ENCODE results near the gene KMT2B. TPM values are rescaled to one million over a fixed set of nuclear protein-coding genes. Genes with fewer than 3 reads are reported as not detected.
"Not testable (repeated sequence)": the region's sequence is repeated elsewhere in the genome, so short reads cannot be mapped to it uniquely, and the experiment has no call there.

The KMT2B gene
- total RNA-seq, 1 donor from 2014 or later = 25.5 TPM

DNA sequence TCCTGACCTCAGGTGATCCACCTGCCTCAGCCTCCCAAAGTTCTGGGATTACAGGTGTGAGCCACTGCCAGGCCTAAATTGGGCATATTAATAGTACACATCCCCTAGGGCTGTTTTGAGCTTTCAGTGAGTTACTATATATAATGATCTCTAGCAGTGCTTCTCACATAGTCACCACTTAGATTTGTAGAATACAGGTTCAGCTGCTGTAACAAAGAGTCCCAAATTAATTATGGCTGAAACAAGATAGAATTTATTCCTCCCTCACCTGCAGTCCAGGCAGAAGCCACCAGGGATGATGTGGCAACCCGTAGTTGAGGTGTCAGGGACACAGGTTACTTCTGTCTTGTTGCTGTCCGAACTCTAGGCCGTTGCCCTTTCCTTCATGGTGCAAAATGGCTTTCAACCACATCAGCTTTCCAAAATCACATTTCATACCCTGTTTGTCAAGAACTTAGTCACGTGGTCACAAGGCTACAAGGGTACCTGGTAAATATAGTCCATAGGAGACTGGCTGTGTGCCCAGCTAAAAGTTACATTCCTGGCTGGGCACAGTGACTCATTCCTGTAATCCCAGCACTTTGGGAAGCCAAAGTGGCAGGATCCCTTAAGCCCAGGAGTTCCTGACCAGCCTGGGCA lies 43.0 kb downstream of the KMT2B start:
- Histone ChIP-seq H3K9me3 (no peaks in the 10 kb centered on the region), H3K27ac (no peak overlapping the region), H3K4me1 (peaks cover 6 to 12% of the 10 kb centered on the region in 2 donors), H3K4me3 (no peak overlapping the region), H3K27me3 (no peaks in the 10 kb centered on the region), H3K36me3 (peaks cover 28 to 34% of the 10 kb centered on the region in 2 donors)
- no peak for DNase-seq (ENCODE audit: low spot score in 2 of 2)
- TF ChIP-seq, protein P1, sequence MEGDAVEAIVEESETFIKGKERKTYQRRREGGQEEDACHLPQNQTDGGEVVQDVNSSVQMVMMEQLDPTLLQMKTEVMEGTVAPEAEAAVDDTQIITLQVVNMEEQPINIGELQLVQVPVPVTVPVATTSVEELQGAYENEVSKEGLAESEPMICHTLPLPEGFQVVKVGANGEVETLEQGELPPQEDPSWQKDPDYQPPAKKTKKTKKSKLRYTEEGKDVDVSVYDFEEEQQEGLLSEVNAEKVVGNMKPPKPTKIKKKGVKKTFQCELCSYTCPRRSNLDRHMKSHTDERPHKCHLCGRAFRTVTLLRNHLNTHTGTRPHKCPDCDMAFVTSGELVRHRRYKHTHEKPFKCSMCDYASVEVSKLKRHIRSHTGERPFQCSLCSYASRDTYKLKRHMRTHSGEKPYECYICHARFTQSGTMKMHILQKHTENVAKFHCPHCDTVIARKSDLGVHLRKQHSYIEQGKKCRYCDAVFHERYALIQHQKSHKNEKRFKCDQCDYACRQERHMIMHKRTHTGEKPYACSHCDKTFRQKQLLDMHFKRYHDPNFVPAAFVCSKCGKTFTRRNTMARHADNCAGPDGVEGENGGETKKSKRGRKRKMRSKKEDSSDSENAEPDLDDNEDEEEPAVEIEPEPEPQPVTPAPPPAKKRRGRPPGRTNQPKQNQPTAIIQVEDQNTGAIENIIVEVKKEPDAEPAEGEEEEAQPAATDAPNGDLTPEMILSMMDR (IDR thresholded peaks at IDR 0.05) = no peak
- intact Hi-C loops (cut with DNase I) = no loop called here

DNA sequence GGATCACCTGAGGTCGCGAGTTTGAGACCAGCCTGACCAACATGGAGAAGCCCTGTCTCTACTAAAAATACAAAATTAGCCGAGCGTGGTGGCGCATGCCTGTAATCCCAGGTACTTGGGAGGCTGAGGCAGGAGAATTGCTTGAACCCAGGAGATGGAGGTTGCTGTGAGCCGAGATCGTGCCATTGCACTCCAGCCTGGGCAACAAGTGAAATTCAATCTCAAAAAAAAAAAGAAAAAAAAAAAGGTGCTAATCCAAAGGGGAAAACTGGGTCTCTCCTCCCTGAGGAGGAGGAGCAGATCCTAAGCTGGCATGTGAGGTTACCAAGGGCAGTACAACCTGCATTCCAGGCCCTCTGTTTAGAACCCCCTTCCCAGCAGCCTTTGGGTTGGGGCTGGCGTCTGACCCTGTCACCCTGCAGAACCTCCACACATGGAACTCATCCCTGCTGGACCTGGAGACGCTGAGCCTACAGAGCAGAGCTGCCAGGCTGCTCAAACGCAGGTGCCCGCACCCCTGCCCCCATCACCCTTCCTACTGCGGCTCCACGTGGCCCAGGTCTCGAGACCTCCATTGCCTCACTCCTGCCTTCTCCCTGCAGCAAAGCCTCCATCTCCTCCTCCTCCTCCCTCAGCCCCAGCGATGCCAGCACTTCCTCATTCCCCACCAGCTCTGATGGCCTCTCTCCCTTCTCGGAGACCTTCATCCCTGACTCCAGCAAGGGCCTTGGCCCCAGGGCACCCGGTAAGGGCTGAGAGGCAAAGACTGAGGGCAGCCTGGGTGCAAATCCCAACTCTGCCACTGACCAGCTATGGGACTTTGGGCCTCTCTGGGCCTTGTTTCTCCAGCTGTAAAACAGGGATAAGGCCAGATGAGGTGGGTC lies 46.9 kb downstream of the KMT2B start:
- intact Hi-C loops (cut with DNase I) = no loop called here
- DNase-seq (ENCODE audit: low spot score in 2 of 2) = no peak
- Histone ChIP-seq H3K27me3 (no peaks in the 10 kb centered on the region), H3K27ac (no peak overlapping the region), H3K4me3 (no peak overlapping the region), H3K9me3 (no peaks in the 10 kb centered on the region), H3K4me1 (no peaks in the 10 kb centered on the region), H3K36me3 (peaks cover 32 to 34% of the 10 kb centered on the region in 2 donors)
- TF ChIP-seq, protein P1 (IDR thresholded peaks at IDR 0.05) = no peak

DNA sequence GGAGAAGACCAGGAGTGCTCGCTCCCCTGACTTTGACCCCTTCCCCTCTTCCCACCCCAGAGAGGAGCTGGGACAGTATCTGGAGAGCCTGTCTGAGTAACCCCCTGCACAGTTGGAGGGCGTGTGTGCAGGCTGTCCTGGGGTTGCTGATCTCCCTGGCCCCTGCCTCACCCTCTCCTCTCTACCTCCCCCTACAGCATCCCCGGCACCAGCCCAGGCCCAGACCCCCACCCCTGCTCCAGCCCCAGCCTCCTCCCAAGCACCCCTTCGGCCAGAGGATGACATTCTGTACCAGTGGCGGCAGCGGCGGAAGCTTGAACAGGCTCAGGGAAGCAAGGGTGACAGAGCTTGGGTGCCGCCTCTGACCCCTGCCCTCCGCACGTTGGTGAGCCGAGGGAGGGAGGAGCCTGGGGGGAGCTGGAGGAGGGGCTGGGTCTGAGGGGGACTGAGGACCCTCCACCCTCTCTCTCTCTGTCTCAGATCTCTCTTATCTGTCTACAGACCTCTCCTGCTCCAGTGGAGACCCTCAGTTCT lies 48.8 kb downstream of the KMT2B start:
- TF ChIP-seq, protein P1 (IDR thresholded peaks at IDR 0.05) = no peak
- no peak for DNase-seq (ENCODE audit: low spot score in 2 of 2)
- Histone ChIP-seq H3K4me3 (no peak overlapping the region), H3K27me3 (no peaks in the 10 kb centered on the region), H3K4me1 (no peaks in the 10 kb centered on the region), H3K27ac (no peak overlapping the region), H3K36me3 (peaks cover 29 to 32% of the 10 kb centered on the region in 2 donors), H3K9me3 (no peaks in the 10 kb centered on the region)
- intact Hi-C loops (cut with DNase I) = no loop called here

DNA sequence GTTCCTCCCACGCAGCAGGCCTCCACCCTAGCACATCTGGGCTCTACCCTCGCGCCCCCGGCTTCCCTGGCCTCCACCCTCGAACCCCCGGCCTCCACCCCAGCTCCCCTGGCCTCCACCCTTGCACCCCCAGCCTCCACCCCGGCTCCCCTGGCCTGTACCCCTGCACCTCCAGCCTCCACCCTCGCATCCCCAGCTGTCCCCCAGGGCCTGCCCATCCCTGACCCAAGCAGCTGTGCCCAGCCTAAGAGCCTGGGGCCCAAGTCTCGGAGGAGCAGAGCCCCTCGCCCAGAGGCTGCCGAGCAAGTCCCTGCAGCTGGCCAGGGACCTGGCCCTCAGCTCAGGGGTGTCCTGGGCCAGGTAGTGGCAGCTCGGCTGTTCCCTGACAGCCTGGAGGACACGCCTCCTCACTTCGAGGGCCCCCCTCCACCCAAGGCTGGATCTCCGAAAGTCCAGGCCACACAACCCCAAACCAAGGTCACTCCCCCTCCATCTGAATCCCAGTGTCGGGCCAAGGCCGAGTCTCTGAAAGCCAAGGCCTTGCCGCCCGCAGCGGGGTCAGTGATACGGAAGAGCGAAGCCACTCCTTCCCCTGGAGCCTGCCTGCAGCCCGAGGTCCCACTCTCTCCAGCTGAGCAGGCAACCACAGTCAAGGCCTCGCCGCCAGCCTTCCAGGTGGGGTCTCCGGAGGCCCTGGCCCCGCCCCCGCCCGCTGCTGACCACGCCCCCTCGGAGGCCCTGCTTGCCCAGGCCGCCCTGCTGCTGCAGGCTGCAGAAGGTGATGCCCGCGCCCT lies 49.7 kb downstream of the KMT2B start:
- H3K4me1 ChIP-seq = no peaks in the 10 kb centered on the region

DNA sequence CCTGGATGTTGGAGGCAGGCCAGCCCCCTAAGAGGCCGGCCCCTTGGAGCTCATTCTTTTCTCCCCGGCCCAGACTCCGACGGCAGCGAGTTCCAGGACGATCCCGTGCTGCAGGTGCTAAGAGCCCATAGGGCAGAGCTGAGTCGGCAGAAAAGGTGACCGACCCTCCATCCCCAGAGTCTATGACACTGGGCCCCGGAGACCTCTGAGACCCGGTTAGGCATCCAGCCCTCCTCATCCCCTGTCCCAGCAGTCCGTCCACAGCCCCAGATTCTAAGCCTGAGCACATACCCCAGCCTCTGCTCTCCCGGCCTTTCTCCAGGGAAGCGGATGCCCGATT lies 50.2 kb downstream of the KMT2B start:
- DNase-seq (ENCODE audit: low spot score in 2 of 2) = no peak
- H3K4me1 ChIP-seq = no peaks in the 10 kb centered on the region
- H3K9me3 ChIP-seq = no peaks in the 10 kb centered on the region
- peaks cover 19 to 25% of the 10 kb centered on the region in 2 donors for H3K36me3 ChIP-seq
- no peak overlapping the region for H3K27ac ChIP-seq
- H3K27me3 ChIP-seq = no peaks in the 10 kb centered on the region
- intact Hi-C loops (cut with DNase I) = no loop called here
- H3K4me3 ChIP-seq = no peak overlapping the region
- TF ChIP-seq, protein P1 (IDR thresholded peaks at IDR 0.05) = no peak

More for the DNA sequence above, 49.7 kb downstream of the KMT2B start:
- TF ChIP-seq, protein P1 (IDR thresholded peaks at IDR 0.05) = no peak
- no peak overlapping the region for H3K27ac ChIP-seq
- no peaks in the 10 kb centered on the region for H3K9me3 ChIP-seq
- peaks cover 22 to 27% of the 10 kb centered on the region in 2 donors for H3K36me3 ChIP-seq
- no peak for DNase-seq (ENCODE audit: low spot score in 2 of 2)
- intact Hi-C loops (cut with DNase I) = no loop called here
- H3K4me3 ChIP-seq = no peak overlapping the region
- no peaks in the 10 kb centered on the region for H3K27me3 ChIP-seq

DNA sequence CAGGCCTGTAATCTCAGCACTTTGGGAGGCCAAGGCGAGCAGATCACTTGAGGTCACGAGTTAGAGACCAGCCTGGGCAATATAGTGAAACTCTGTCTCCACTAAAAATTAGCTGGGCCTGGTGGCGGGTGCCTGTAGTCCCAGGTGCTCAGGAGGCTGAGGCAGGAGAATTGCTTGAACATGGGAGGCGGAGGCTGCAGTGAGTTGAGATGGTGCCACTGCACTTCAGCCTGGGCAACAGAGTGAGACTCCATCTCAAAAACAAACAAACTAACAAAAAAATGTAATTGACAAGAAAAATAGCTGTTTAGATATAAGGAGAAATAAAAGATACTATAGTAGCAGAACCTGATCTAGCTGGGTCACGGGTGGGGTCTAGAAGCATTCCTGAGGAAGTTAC lies 54.6 kb downstream of the KMT2B start:
- H3K27me3 ChIP-seq; H3K4me3 ChIP-seq; DNase-seq (ENCODE audit: low spot score in 2 of 2); H3K9me3 ChIP-seq; H3K36me3 ChIP-seq; H3K27ac ChIP-seq: not testable (repeated sequence)
- intact Hi-C loops (cut with DNase I) = loop anchor here (10.0 kb wide), 1 partner anchor 122 kb away; no protein-coding TSS in a partner anchor
- H3K4me1 ChIP-seq = peaks cover 5 to 14% of the 10 kb centered on the region in 2 donors

All from ascending aorta (tissue), 2 donors.